A549 treated with dexamethasone at 1 μM for 4 hours (cell line): ENCODE data around the gene MREG. TPM values are rescaled to one million over a fixed set of nuclear protein-coding genes. Genes with fewer than 3 reads are reported as not detected.

Experiments used
- total RNA-seq: library from RNA; stranded (reverse); fragments of 200-300 nt; extraction: Qiagen RNA extraction; gene quantifications from 5 replicates; pipeline ENCODE4 v1.2.3, GENCODE V29; 2022

Gene MREG
- 3.9 to 5.0 TPM (median 4.4 TPM) in 5 replicates for total RNA-seq

GRCh38 chr2:216013080-216013909, at the start of gene MREG:
MREG (minus strand) TSS chr2:216013551; CDS start chr2:216013327, 224 bp downstream.

Other genes with a start within 250 kb of the MREG start
- gene PECR, start 68.3 kb upstream of the MREG start, total RNA-seq = 13.0 to 16.9 TPM (median 15.5 TPM) in 5 replicates
- gene TMEM169, start 68.4 kb upstream of the MREG start, total RNA-seq = 0.33 to 0.58 TPM (median 0.43 TPM) in 5 replicates
- gene XRCC5, start 95.8 kb upstream of the MREG start, total RNA-seq = 182 to 208 TPM (median 194 TPM) in 5 replicates